Neural crest cell (in vitro differentiated cells): ENCODE results near the gene TMTC4. TPM values are rescaled to one million over a fixed set of nuclear protein-coding genes. Genes with fewer than 3 reads are reported as not detected.
A peak's percentile ranks its signal among the peaks of the same experiment; 100 is the strongest.
"Not testable (repeated sequence)": the region's sequence is repeated elsewhere in the genome, so short reads cannot be mapped to it uniquely, and the experiment has no call there.

ENCODE experiments used
- DNase-seq: peaks from one replicate; pipeline ENCODE4 v3.0.0; 2021; ENCODE audit warnings: low read depth, mixed read lengths, low spot score
- H3K27ac Mint-ChIP-seq: one replicate; pipeline ENCODE4 v1.8.0; 2021; ENCODE audit warnings: mild to moderate bottlenecking, mixed read lengths; ENCODE audit not compliant: unreplicated experiment
- H3K27me3 Mint-ChIP-seq: 2 replicates; pipeline ENCODE4 v1.8.0; 2021; ENCODE audit warnings: low read depth, mild to moderate bottlenecking, mixed read lengths
- H3K36me3 Mint-ChIP-seq: 2 replicates; pipeline ENCODE4 v1.8.0; 2021; ENCODE audit warnings: low read depth, mild to moderate bottlenecking, mixed read lengths
- H3K4me1 Mint-ChIP-seq: 2 replicates; pipeline ENCODE4 v1.8.0; 2021; ENCODE audit warnings: mixed read lengths
- H3K4me3 Mint-ChIP-seq: one replicate; pipeline ENCODE4 v1.8.0; 2021; ENCODE audit warnings: mild to moderate bottlenecking, mixed read lengths
- H3K9me3 Mint-ChIP-seq: 2 replicates; pipeline ENCODE4 v1.8.0; 2021; ENCODE audit warnings: mixed read lengths
- CTCF ChIP-seq: fragments of 200-600 bp; sonication (generic); conservative IDR thresholded peaks from 2 replicates; pipeline ENCODE4 v1.5.0; 2021; ENCODE audit warnings: antibody characterized with exemption, mild to moderate bottlenecking
- total RNA-seq: library from RNA; stranded (reverse); gene quantifications from 2 replicates; pipeline ENCODE4 v1.2.1, GENCODE V29; 2021

The TMTC4 gene
- total RNA-seq, 1 donor from 2014 or later = 51.7 TPM

- no peak for DNase-seq
- peaks cover 10% of the 10 kb centered on the region for H3K27me3 Mint-ChIP-seq
- no peak overlapping the region for H3K4me3 Mint-ChIP-seq
- peaks cover 8% of the 10 kb centered on the region for H3K4me1 Mint-ChIP-seq
- H3K9me3 Mint-ChIP-seq = peaks cover 3% of the 10 kb centered on the region
- peaks cover 2% of the 10 kb centered on the region for H3K36me3 Mint-ChIP-seq
- TF ChIP-seq CTCF = no peak
- H3K27ac Mint-ChIP-seq = no peak overlapping the region
Observed at GRCh38 chr13:100680131-100680530, 5.5 kb upstream of the TMTC4 start.

GRCh38 chr13:100677128-100677527 lies 2.5 kb upstream of the TMTC4 start:
- H3K36me3 Mint-ChIP-seq, DNase-seq, H3K27ac Mint-ChIP-seq, H3K9me3 Mint-ChIP-seq: not testable (repeated sequence)
- Mint-ChIP-seq H3K4me1 (peaks cover 23% of the 10 kb centered on the region), H3K27me3 (peaks cover 13% of the 10 kb centered on the region), H3K4me3 (peak overlapping the region; percentile 27)

- Mint-ChIP-seq H3K27me3 (peaks cover 13% of the 10 kb centered on the region), H3K36me3 (peaks cover 2% of the 10 kb centered on the region), H3K4me3 (peak overlapping the region; percentile 84), H3K9me3 (no peaks in the 10 kb centered on the region), H3K27ac (no peak overlapping the region), H3K4me1 (peaks cover 30% of the 10 kb centered on the region)
- no peak for TF ChIP-seq CTCF
- no peak for DNase-seq
Observed at GRCh38 chr13:100675661-100676129, 1.1 kb upstream of the TMTC4 start.

- Mint-ChIP-seq H3K27ac (no peak overlapping the region), H3K27me3 (peaks cover 13% of the 10 kb centered on the region), H3K4me3 (peak overlapping the region; percentile 84), H3K9me3 (no peaks in the 10 kb centered on the region), H3K36me3 (peaks cover 2% of the 10 kb centered on the region), H3K4me1 (peaks cover 30% of the 10 kb centered on the region)
- DNase-seq = peak; percentile 100
- TF ChIP-seq CTCF = no peak
Observed at GRCh38 chr13:100674872-100675660, 471 bp upstream of the TMTC4 start.

- peaks cover 2% of the 10 kb centered on the region for H3K36me3 Mint-ChIP-seq
- peak overlapping the region; percentile 87 for H3K27ac Mint-ChIP-seq
- peaks cover 13% of the 10 kb centered on the region for H3K27me3 Mint-ChIP-seq
- no peaks in the 10 kb centered on the region for H3K9me3 Mint-ChIP-seq
- DNase-seq = no peak
- H3K4me3 Mint-ChIP-seq = peak overlapping the region; percentile 94
- peaks cover 32% of the 10 kb centered on the region for H3K4me1 Mint-ChIP-seq
- TF ChIP-seq CTCF = no peak
Observed at GRCh38 chr13:100673713-100674571, 653 bp downstream of the TMTC4 start.
